SK-N-SH (cell line): Measurements from ENCODE around the gene EYA2. TPM values are rescaled to one million over a fixed set of nuclear protein-coding genes. Genes with fewer than 3 reads are reported as not detected.

Source experiments
- CTCF ChIA-PET: fragments of 300-600, 350-600 bp; formaldehyde crosslinking; extraction: SDS; loops from one replicate; lab custom pipeline; 2021; lab: Yijun Ruan, JAX
- POLR2A ChIA-PET: fragments of 350-600 bp; sonication (Branson Sonifier 250); formaldehyde crosslinking; extraction: SDS; loops from one replicate; lab custom pipeline; 2020; ENCODE audit warnings: antibody characterized with exemption, inconsistent platforms; lab: Yijun Ruan, JAX
- DNase-seq: peaks from one replicate; pipeline ENCODE4 v3.0.0; 2012
- H2AFZ ChIP-seq: fragments of 200-600 bp; sonication (generic); 2 replicates; pipeline ENCODE4 v1.8.1; 2016; ENCODE audit warnings: antibody characterized with exemption, mild to moderate bottlenecking, low read depth
- H3F3A ChIP-seq: fragments of 200-600 bp; sonication (generic); replicated peaks from 2 replicates; pipeline ENCODE3; 2016; ENCODE audit warnings: antibody characterized with exemption, mild to moderate bottlenecking; ENCODE audit not compliant: insufficient read depth
- H3K27ac ChIP-seq, 2 experiments: fragments of 200-500 bp in 1 of 2; fragments of 200-600 bp in 1 of 2; sonication (Bioruptor generic) in 1 of 2; sonication (generic), shearing (Covaris generic) in 1 of 2; 2 replicates each; pipeline versions ENCODE4 v1.5.1 to v1.6.1; 2014 to 2016; ENCODE audit warnings: low read depth in 2 of 2, inconsistent platforms in 1 of 2, low read length in 1 of 2, mild to moderate bottlenecking in 1 of 2, mixed read lengths in 1 of 2
- H3K27me3 ChIP-seq: fragments of 200-600 bp; sonication (generic), shearing (Covaris generic); 2 replicates; pipeline ENCODE4 v1.6.1; 2016; ENCODE audit warnings: mixed run types; ENCODE audit not compliant: insufficient read depth
- H3K36me3 ChIP-seq, 2 experiments: fragments of 200-500 bp in 1 of 2; fragments of 200-600 bp in 1 of 2; sonication (Bioruptor generic) in 1 of 2; sonication (generic) in 1 of 2; replicated peaks in 1 of 2; 2 replicates each; pipeline versions ENCODE3 to v1.5.1; 2014 to 2016; ENCODE audit warnings: low read length in 1 of 2, mild to moderate bottlenecking in 1 of 2; ENCODE audit not compliant: insufficient read depth in 2 of 2, control insufficient read depth in 1 of 2
- H3K4me1 ChIP-seq, 2 experiments: fragments of 200-500 bp in 1 of 2; fragments of 200-600 bp in 1 of 2; sonication (Bioruptor generic) in 1 of 2; sonication (generic), shearing (Covaris generic) in 1 of 2; 2 replicates each; pipeline versions ENCODE4 v1.5.1 to v1.6.1; 2014 to 2016; ENCODE audit warnings: low read depth in 1 of 2, low read length in 1 of 2, mixed run types in 1 of 2; ENCODE audit not compliant: insufficient read depth in 2 of 2, control insufficient read depth in 1 of 2
- H3K4me2 ChIP-seq: fragments of 200-600 bp; sonication (generic), shearing (Covaris generic); 2 replicates; pipeline ENCODE4 v1.6.1; 2017; ENCODE audit warnings: mixed run types
- H3K4me3 ChIP-seq, 2 experiments: fragments of 200-500 bp in 1 of 2; fragments of 200-600 bp in 1 of 2; sonication (Bioruptor generic) in 1 of 2; sonication (generic), shearing (Covaris generic) in 1 of 2; 2 replicates each; pipeline versions ENCODE4 v1.5.1 to v1.8.1; 2014 to 2016; ENCODE audit warnings: low read depth in 2 of 2, inconsistent platforms in 1 of 2, low read length in 1 of 2, mild to moderate bottlenecking in 1 of 2, mixed read lengths in 1 of 2, moderate library complexity in 1 of 2
- H3K79me2 ChIP-seq: fragments of 200-600 bp; sonication (generic); 2 replicates; pipeline ENCODE4 v1.8.1; 2017; ENCODE audit warnings: mild to moderate bottlenecking; ENCODE audit not compliant: insufficient read depth
- H3K9ac ChIP-seq: fragments of 200-600 bp; sonication (generic); 2 replicates; pipeline ENCODE4 v1.6.1; 2017; ENCODE audit warnings: mixed run types
- H3K9me2 ChIP-seq: fragments of 200-600 bp; sonication (generic); 2 replicates; pipeline ENCODE4 v1.6.1; 2017; ENCODE audit warnings: mixed run types
- H3K9me3 ChIP-seq: fragments of 200-600 bp; sonication (generic); 2 replicates; pipeline ENCODE4 v1.6.1; 2017; ENCODE audit warnings: mixed run types, mild to moderate bottlenecking, moderate library complexity
- H4K20me1 ChIP-seq: fragments of 200-600 bp; sonication (generic); 2 replicates; pipeline ENCODE4 v1.6.1; 2017; ENCODE audit warnings: mild to moderate bottlenecking, mixed run types; ENCODE audit not compliant: insufficient read depth
- EZH2phosphoT487 ChIP-seq: fragments of 200-600 bp; sonication (generic); IDR thresholded peaks from 2 replicates; pipeline ENCODE4 v1.6.1; 2017; ENCODE audit warnings: low read depth, mixed run types, mild to moderate bottlenecking, antibody characterized with exemption, moderate library complexity, borderline replicate concordance
- FOXM1 ChIP-seq: IDR thresholded peaks from 2 replicates; pipeline ENCODE4 v1.4.0; 2012; ENCODE audit warnings: low read depth, mild to moderate bottlenecking
- GABPA ChIP-seq: IDR thresholded peaks from 2 replicates; pipeline ENCODE4 v1.4.0; 2012; ENCODE audit warnings: low read depth, mild to moderate bottlenecking
- IRF3 ChIP-seq: fragments of 150-350 bp; IDR thresholded peaks from 2 replicates; pipeline ENCODE4 v1.6.1; 2016; ENCODE audit warnings: mild to moderate bottlenecking, low read depth, low read length
- JUND ChIP-seq: IDR thresholded peaks from 2 replicates; pipeline ENCODE4 v1.4.0; 2012
- NRF1 ChIP-seq: IDR thresholded peaks from 2 replicates; pipeline ENCODE4 v1.6.1; 2012; ENCODE audit warnings: low read depth, mild to moderate bottlenecking, low read length
- POLR2AphosphoS5 ChIP-seq: IDR thresholded peaks from 2 replicates; pipeline ENCODE4 v1.6.1; 2012; ENCODE audit warnings: low read depth, low read length
- RCOR1 ChIP-seq: fragments of 150-350 bp; IDR thresholded peaks from 2 replicates; pipeline ENCODE4 v1.6.1; 2017; ENCODE audit warnings: antibody characterized with exemption, low read length
- REST ChIP-seq: IDR thresholded peaks from 2 replicates; pipeline ENCODE4 v1.6.1; 2012; ENCODE audit warnings: mild to moderate bottlenecking, low read depth, low read length, moderate library complexity
- RFX5 ChIP-seq: IDR thresholded peaks from 2 replicates; pipeline ENCODE4 v1.6.1; 2012; ENCODE audit warnings: mild to moderate bottlenecking, improper control_type of control experiment, low read length
- TCF12 ChIP-seq: IDR thresholded peaks from 2 replicates; pipeline ENCODE4 v1.4.0; 2012
- USF1 ChIP-seq: IDR thresholded peaks from 2 replicates; pipeline ENCODE4 v1.4.0; 2012; ENCODE audit warnings: low read depth, borderline replicate concordance
- USF2 ChIP-seq: fragments of 150-350 bp; IDR thresholded peaks from 2 replicates; pipeline ENCODE4 v1.6.1; 2017; ENCODE audit warnings: antibody characterized with exemption, low read length, low read depth, borderline replicate concordance
- YY1 ChIP-seq: IDR thresholded peaks from 2 replicates; pipeline ENCODE4 v1.4.0; 2012; ENCODE audit warnings: low read depth, mild to moderate bottlenecking
- WGBS: methylation state at CpG from one replicate; pipeline ENCODE4 v1.1.6; 2017; ENCODE audit warnings: low lambda C conversion rate; 5-methylcytosine and 5-hydroxymethylcytosine counted together
- polyA plus RNA-seq, 3 experiments: library from polyadenylated mRNA; depleted of rRNA; stranded (reverse); fragments of >200 nt; gene quantifications; 2 replicates each; pipeline ENCODE4 v1.2.3, GENCODE V29; 2012

EYA2 gene
- polyA plus RNA-seq, 1 of the 3 experiments (the other 2 are of a cell fraction): 0.05 TPM

GRCh38 chr20:46899621-46900020, 5.0 kb downstream of the EYA2 start:
- Histone ChIP-seq H2AFZ (no peak overlapping the region), H4K20me1 (no peaks in the 10 kb centered on the region), H3K4me1 (no peaks in the 10 kb centered on the region; a peak in 1 of 4 replicates), H3K9ac (no peak overlapping the region), H3K27me3 (peaks cover 26% of the 10 kb centered on the region; the same call in 1 of the 2 replicates), H3K4me3 (no peak overlapping the region), H3K36me3 (no peaks in the 10 kb centered on the region), H3K79me2 (no peaks in the 10 kb centered on the region), H3K27ac (no peak overlapping the region), H3K9me2 (no peaks in the 10 kb centered on the region), H3K4me2 (no peak overlapping the region), H3K9me3 (no peaks in the 10 kb centered on the region)
- WGBS: 62% methylated on average over 11 of the region's 11 CpGs
- no peak for DNase-seq
- ChIA-PET CTCF (interaction anchor here (0.5 to 1.0 kb wide), 2 partner anchors 14 to 578 kb away, joined by 3 read pairs; no protein-coding TSS in a partner anchor), POLR2A (no interaction called here)
- no peak for TF ChIP-seq FOXM1
- no peak for TF ChIP-seq RFX5
- TF ChIP-seq TCF12: no peak
- TF ChIP-seq IRF3: no peak
- no peak for TF ChIP-seq EZH2phosphoT487
- no peak for TF ChIP-seq JUND
- TF ChIP-seq REST: no peak
- no peak for TF ChIP-seq RCOR1
- no peak for TF ChIP-seq NRF1
- no peak for TF ChIP-seq USF1
- TF ChIP-seq USF2: no peak
- no peak for TF ChIP-seq GABPA
- TF ChIP-seq POLR2AphosphoS5: no peak
- no peak for TF ChIP-seq YY1
- TF ChIP-seq, all 33 proteins: peak for 0
- no peaks in the 10 kb centered on the region for H3F3A ChIP-seq
